ENCODE results near the gene KIF14.

DNA sequence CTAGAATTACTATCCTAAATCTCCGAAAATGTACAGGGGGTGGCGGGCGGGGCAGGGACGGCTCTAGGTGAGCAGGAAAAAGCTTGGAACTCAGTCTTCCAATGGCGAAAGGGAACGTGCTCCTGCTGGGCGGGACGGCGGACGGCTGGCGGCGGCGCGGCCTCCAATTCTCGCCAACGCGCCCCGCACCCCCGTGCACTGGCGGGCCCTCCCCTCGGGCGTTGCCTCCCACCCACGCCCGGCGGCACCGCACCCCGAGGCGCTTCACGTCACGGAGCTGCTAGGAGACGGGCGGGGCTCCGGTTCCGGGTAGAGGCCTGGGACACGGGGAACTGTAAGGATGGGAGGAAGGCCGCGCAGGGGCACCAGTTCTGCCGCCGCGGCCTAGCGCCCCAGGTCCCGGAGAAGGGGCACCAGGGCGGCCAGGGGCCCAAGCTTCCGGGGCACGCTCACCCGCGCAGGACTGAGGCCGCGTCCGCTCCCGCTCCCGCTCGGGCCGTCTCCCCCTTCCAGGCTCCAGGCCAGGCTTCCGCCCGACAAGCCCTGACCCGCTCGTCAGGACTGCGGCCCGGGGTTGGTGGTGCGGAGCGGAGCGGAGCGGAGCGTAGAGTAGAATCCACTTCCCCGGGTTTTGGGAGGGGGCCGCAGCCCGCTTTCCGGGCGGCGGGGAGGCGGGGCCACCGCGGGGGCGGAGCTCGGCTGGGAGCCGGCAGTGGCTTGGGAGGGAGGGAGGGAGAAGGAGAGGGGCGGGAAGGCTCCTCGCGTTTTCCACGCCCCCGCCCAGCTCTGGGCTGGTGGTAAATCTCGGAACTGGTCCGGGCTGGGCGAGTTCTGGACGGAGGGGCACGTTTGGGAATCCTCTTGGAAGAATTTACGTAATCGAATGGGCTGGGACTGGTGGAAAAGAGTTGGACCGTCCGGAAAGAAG lies 49.0 kb upstream of the KIF14 start, which contains the start of gene DDX59:
- no peak for TF ChIP-seq CTCF (conservative IDR thresholded peaks at IDR 0.05; ENCODE audit: low read depth in 2 of 2)
- TF ChIP-seq EZH2 (IDR thresholded peaks at IDR 0.05; ENCODE audit: low read depth, unreplicated experiment): no peak
- TF ChIP-seq POLR2AphosphoS5 (IDR thresholded peaks at IDR 0.05; ENCODE audit: low read depth): peak; percentile 69
- no peak for TF ChIP-seq REST (IDR thresholded peaks at IDR 0.05; ENCODE audit: unreplicated experiment)

All from GM23338 (cell line).